ENCODE data around the gene DRD4. TPM values are rescaled to one million over a fixed set of nuclear protein-coding genes. Genes with fewer than 3 reads are reported as not detected.

The DRD4 gene
- total and polyA plus RNA-seq, 2 of the 8 experiments (the other 6 are each of a cell fraction or from before 2014, with no cell fraction given): 3.4 to 4.9 TPM

- TF ChIP-seq BACH1 (IDR thresholded peaks at IDR 0.05; ENCODE audit: low read length) (no peak), CHD1 (IDR thresholded peaks at IDR 0.05; ENCODE audit: low read depth, low read length) (no peak), TAF1 (IDR thresholded peaks at IDR 0.05; ENCODE audit: low read depth, low read length) (no peak), POU5F1 (IDR thresholded peaks at IDR 0.05; ENCODE audit: low read depth, low read length) (no peak), SRF (IDR thresholded peaks at IDR 0.05; ENCODE audit: low read depth, low read length) (no peak), SIN3A (conservative IDR thresholded peaks at IDR 0.05 in 1 of 2, IDR thresholded peaks at IDR 0.05 in 1 of 2; ENCODE audit: low read depth in 1 of 2, low read length in 2 of 2) (no peak), NANOG (IDR thresholded peaks at IDR 0.05; ENCODE audit: insufficient read depth, low read depth, low read length, poor library complexity, severe bottlenecking) (no peak), ASH2L (IDR thresholded peaks at IDR 0.05; ENCODE audit: low read length) (no peak), BRCA1 (IDR thresholded peaks at IDR 0.05; ENCODE audit: low read depth, low read length) (no peak), SAP30 (IDR thresholded peaks at IDR 0.05; ENCODE audit: insufficient read depth, insufficient replicate concordance, low read length) (no peak), POLR2AphosphoS5 (IDR thresholded peaks at IDR 0.05; ENCODE audit: low read depth, low read length) (peak; percentile 30; the same call in 1 of the 2 replicates), KDM5A (IDR thresholded peaks at IDR 0.05; ENCODE audit: low read length) (no peak), ATF2 (IDR thresholded peaks at IDR 0.05; ENCODE audit: low read length) (0 out of 2 replicates have a peak, but pooled peaks have one; percentile 1), SP2 (IDR thresholded peaks at IDR 0.05; ENCODE audit: low read length) (no peak), SUZ12 (IDR thresholded peaks at IDR 0.05; ENCODE audit: low read length) (peak; percentile 66), JUN (IDR thresholded peaks at IDR 0.05; ENCODE audit: low read depth, low read length) (no peak), USF2 (IDR thresholded peaks at IDR 0.05; ENCODE audit: low read length) (no peak), MAX (IDR thresholded peaks at IDR 0.05) (no peak), CEBPB (IDR thresholded peaks at IDR 0.05; ENCODE audit: low read depth, low read length) (no peak)
These were observed 788 bp downstream of the DRD4 start (continued) for GRCh38 chr11:637593-638521.

Measured in H1 (cell line).